ENCODE data around the gene RALGAPA1. TPM values are rescaled to one million over a fixed set of nuclear protein-coding genes. Genes with fewer than 3 reads are reported as not detected.

The RALGAPA1 gene
- total and polyA plus RNA-seq, 2 experiments from 2014 or later: 19.2 to 41.6 TPM

DNA sequence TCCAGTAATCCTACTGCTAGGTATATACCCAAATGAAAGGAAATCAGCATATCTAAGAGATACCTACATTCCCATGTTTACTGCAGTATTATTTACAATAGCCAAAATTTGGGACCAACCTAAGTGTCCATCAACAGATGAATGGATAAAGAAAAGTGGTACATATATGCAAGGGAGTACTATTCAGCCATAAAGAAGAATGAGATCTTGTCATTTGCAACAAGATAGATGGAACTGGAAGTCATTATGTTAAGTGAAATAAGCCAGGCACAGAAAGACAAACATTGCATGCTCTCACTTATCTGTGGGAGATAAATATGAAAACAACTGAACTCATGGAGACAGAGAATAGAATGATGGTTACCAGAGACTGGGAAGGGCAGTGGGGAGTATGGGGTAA lies 165.6 kb downstream of the RALGAPA1 start:
- Histone ChIP-seq H3K4me1 (ENCODE audit: insufficient read depth) (no peaks in the 10 kb centered on the region), H3K27me3 (no peaks in the 10 kb centered on the region), H3K9me3 (ENCODE audit: low read depth) (peaks cover 8% of the 10 kb centered on the region), H3K4me3 (no peak overlapping the region), H3K27ac (no peak overlapping the region), H3K36me3 (replicated peaks; ENCODE audit: insufficient read depth, low read depth) (no peaks in the 10 kb centered on the region), H2AFZ (no peak overlapping the region), H3K4me2 (no peak overlapping the region), H3K9me2 (replicated peaks; ENCODE audit: insufficient read depth) (no peaks in the 10 kb centered on the region), H4K20me1 (ENCODE audit: insufficient read depth, poor library complexity, severe bottlenecking) (no peaks in the 10 kb centered on the region), H3K79me2 (no peaks in the 10 kb centered on the region)
- DNase-seq (ENCODE audit: low spot score): no peak
- no peak for TF ChIP-seq EZH2phosphoT487 (IDR thresholded peaks at IDR 0.05; ENCODE audit: low read depth, severe bottlenecking, unreplicated experiment)
- TF ChIP-seq, protein P1, sequence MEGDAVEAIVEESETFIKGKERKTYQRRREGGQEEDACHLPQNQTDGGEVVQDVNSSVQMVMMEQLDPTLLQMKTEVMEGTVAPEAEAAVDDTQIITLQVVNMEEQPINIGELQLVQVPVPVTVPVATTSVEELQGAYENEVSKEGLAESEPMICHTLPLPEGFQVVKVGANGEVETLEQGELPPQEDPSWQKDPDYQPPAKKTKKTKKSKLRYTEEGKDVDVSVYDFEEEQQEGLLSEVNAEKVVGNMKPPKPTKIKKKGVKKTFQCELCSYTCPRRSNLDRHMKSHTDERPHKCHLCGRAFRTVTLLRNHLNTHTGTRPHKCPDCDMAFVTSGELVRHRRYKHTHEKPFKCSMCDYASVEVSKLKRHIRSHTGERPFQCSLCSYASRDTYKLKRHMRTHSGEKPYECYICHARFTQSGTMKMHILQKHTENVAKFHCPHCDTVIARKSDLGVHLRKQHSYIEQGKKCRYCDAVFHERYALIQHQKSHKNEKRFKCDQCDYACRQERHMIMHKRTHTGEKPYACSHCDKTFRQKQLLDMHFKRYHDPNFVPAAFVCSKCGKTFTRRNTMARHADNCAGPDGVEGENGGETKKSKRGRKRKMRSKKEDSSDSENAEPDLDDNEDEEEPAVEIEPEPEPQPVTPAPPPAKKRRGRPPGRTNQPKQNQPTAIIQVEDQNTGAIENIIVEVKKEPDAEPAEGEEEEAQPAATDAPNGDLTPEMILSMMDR (IDR thresholded peaks at IDR 0.05; ENCODE audit: poor library complexity): no peak
- TF ChIP-seq EZH2 (IDR thresholded peaks at IDR 0.05; ENCODE audit: borderline replicate concordance): no peak

DNA sequence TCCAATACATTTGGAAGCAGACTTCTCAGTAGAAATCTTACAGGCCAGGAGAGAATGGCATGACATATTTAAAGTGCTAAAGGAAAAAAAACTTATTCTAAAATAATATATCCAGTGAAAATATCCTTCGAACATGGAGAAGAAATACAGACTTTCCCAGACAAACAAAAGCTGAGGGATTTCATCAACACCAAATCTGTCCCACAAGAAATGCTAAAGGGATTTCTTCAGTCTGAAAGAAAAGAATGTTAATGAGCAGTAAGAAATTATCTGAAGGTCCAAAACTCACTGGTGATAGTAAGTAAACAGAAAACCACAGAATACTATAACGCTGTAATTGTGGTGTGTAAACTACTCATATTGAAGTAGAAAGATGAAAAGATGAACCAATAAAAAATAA lies 171.2 kb downstream of the RALGAPA1 start:
- H2AFZ ChIP-seq: no peak overlapping the region
- H4K20me1 ChIP-seq (ENCODE audit: insufficient read depth, poor library complexity, severe bottlenecking): no peaks in the 10 kb centered on the region
- H3K79me2 ChIP-seq: no peaks in the 10 kb centered on the region
- no peak overlapping the region for H3K4me2 ChIP-seq
- H3K9me2 ChIP-seq (replicated peaks; ENCODE audit: insufficient read depth): no peaks in the 10 kb centered on the region
- no peaks in the 10 kb centered on the region for H3K4me1 ChIP-seq (ENCODE audit: insufficient read depth)
- H3K9me3 ChIP-seq (ENCODE audit: low read depth): peaks cover 8% of the 10 kb centered on the region
- TF ChIP-seq EZH2phosphoT487 (IDR thresholded peaks at IDR 0.05; ENCODE audit: low read depth, severe bottlenecking, unreplicated experiment) (no peak), EZH2 (IDR thresholded peaks at IDR 0.05; ENCODE audit: borderline replicate concordance) (no peak)
- TF ChIP-seq, protein P1 (IDR thresholded peaks at IDR 0.05; ENCODE audit: poor library complexity): no peak
- no peak overlapping the region for H3K4me3 ChIP-seq
- WGBS (ENCODE audit: low lambda C conversion rate, missing lambda C conversion rate): 91% methylated on average over 2 of the region's 2 CpGs
- H3K27ac ChIP-seq: no peak overlapping the region
- no peaks in the 10 kb centered on the region for H3K36me3 ChIP-seq (replicated peaks; ENCODE audit: insufficient read depth, low read depth)
- no peaks in the 10 kb centered on the region for H3K27me3 ChIP-seq
- DNase-seq (ENCODE audit: low spot score): no peak

DNA sequence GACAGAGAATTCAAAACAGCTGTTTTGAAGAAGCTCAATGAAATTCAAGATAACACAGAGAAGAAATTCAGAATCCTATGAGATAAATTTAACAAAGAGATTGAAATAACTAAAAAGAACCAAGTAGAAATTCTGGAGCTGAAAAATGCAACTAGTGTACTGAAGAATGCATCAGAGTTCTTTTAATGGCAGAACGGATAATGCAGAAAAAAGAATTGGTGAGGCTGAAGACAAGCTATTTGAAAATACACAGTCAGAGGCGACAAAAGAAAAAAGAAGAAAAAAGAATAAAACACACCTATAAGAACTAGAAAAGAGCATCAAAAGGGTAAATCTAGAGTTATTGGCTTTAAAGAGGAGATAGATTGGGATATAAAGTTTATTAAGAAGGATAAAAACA lies 171.8 kb downstream of the RALGAPA1 start:
- H3K79me2 ChIP-seq: no peaks in the 10 kb centered on the region
- no peak overlapping the region for H3K27ac ChIP-seq
- WGBS (ENCODE audit: low lambda C conversion rate, missing lambda C conversion rate): 100% methylated on average over 2 of the region's 2 CpGs
- H3K4me3 ChIP-seq: no peak overlapping the region
- no peaks in the 10 kb centered on the region for H4K20me1 ChIP-seq (ENCODE audit: insufficient read depth, poor library complexity, severe bottlenecking)
- H3K9me2 ChIP-seq (replicated peaks; ENCODE audit: insufficient read depth): no peaks in the 10 kb centered on the region
- H3K4me2 ChIP-seq: no peak overlapping the region
- TF ChIP-seq EZH2 (IDR thresholded peaks at IDR 0.05; ENCODE audit: borderline replicate concordance) (no peak), EZH2phosphoT487 (IDR thresholded peaks at IDR 0.05; ENCODE audit: low read depth, severe bottlenecking, unreplicated experiment) (no peak)
- TF ChIP-seq, protein P1 (IDR thresholded peaks at IDR 0.05; ENCODE audit: poor library complexity): no peak
- H2AFZ ChIP-seq: no peak overlapping the region
- no peaks in the 10 kb centered on the region for H3K4me1 ChIP-seq (ENCODE audit: insufficient read depth)
- no peaks in the 10 kb centered on the region for H3K27me3 ChIP-seq
- DNase-seq (ENCODE audit: low spot score): no peak
- H3K36me3 ChIP-seq (replicated peaks; ENCODE audit: insufficient read depth, low read depth): no peaks in the 10 kb centered on the region
- H3K9me3 ChIP-seq (ENCODE audit: low read depth): peaks cover 3% of the 10 kb centered on the region

DNA sequence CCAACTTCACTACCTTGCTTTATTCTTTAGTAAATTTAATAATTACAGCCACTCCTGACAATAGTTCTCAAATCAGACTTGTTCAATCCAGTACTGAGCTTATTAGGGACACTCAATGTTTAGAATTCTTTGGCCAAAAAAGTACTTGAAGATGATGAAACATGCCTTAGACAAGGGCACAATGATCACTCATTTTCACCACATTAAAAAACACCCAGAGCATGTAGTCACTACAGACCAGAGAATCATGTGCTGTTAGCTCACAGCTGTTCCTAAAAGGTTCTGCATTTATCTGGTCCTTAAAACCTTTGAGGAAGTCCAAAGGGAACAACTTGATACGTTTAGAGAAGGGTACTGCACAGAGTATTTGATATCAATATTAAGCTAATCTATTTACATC lies 176.4 kb downstream of the RALGAPA1 start:
- H3K4me3 ChIP-seq: no peak overlapping the region
- DNase-seq (ENCODE audit: low spot score): no peak
- no peak overlapping the region for H2AFZ ChIP-seq
- no peak overlapping the region for H3K27ac ChIP-seq
- H3K27me3 ChIP-seq: no peaks in the 10 kb centered on the region
- no peaks in the 10 kb centered on the region for H3K36me3 ChIP-seq (replicated peaks; ENCODE audit: insufficient read depth, low read depth)
- H3K9me3 ChIP-seq (ENCODE audit: low read depth): no peaks in the 10 kb centered on the region
- no peaks in the 10 kb centered on the region for H4K20me1 ChIP-seq (ENCODE audit: insufficient read depth, poor library complexity, severe bottlenecking)
- H3K4me1 ChIP-seq (ENCODE audit: insufficient read depth): no peaks in the 10 kb centered on the region
- H3K79me2 ChIP-seq: no peaks in the 10 kb centered on the region
- no peak overlapping the region for H3K4me2 ChIP-seq
- no peaks in the 10 kb centered on the region for H3K9me2 ChIP-seq (replicated peaks; ENCODE audit: insufficient read depth)
- TF ChIP-seq EZH2 (IDR thresholded peaks at IDR 0.05; ENCODE audit: borderline replicate concordance) (no peak), EZH2phosphoT487 (IDR thresholded peaks at IDR 0.05; ENCODE audit: low read depth, severe bottlenecking, unreplicated experiment) (no peak)
- TF ChIP-seq, protein P1 (IDR thresholded peaks at IDR 0.05; ENCODE audit: poor library complexity): no peak
- 76% methylated on average over 1 of the region's 1 CpG for WGBS (ENCODE audit: low lambda C conversion rate, missing lambda C conversion rate)

Measured in hepatocyte (in vitro differentiated cells).